K562 (cell line): ENCODE measurements around the gene KMT2D. TPM values are rescaled to one million over a fixed set of nuclear protein-coding genes. Genes with fewer than 3 reads are reported as not detected.
A peak's percentile ranks its signal among the peaks of the same experiment; 100 is the strongest.

Experiments
- CBX2 ChIP-seq: fragments of 200-600 bp; sonication (generic); IDR thresholded peaks from one replicate; pipeline ENCODE4 v1.6.1; 2012; ENCODE audit warnings: mild to moderate bottlenecking, low read length, inconsistent platforms; ENCODE audit not compliant: insufficient read depth, poor library complexity, severe bottlenecking
- E2F1 ChIP-seq: sonication (generic); formaldehyde crosslinking; IDR thresholded peaks from 2 replicates; pipeline ENCODE4 v1.8.1; 2023; ENCODE audit warnings: mild to moderate bottlenecking, missing genetic modification reagents, moderate library complexity
- EHMT2 ChIP-seq: fragments of 450-650 bp; IDR thresholded peaks from 2 replicates; pipeline ENCODE4 v1.6.1; 2018; ENCODE audit warnings: antibody characterized with exemption
- IFI16 ChIP-seq: fragments of 250-450 bp; sonication (Bioruptor Pico); IDR thresholded peaks from 2 replicates; pipeline ENCODE4 v2.1.2; 2022; ENCODE audit warnings: mild to moderate bottlenecking, inconsistent platforms
- IRF2 ChIP-seq: sonication (generic); formaldehyde crosslinking; IDR thresholded peaks from 2 replicates; pipeline ENCODE4 v1.8.1; 2022; ENCODE audit warnings: mild to moderate bottlenecking, missing genetic modification reagents
- MBD2 ChIP-seq: sonication (generic); IDR thresholded peaks from 2 replicates; pipeline ENCODE4 v1.6.1; 2016; ENCODE audit warnings: low read depth, borderline replicate concordance
- NR2F6 ChIP-seq: fragments of 450-650 bp; formaldehyde crosslinking; IDR thresholded peaks from 2 replicates; pipeline ENCODE4 v1.4.0; 2020; ENCODE audit warnings: mild to moderate bottlenecking
- PBX2 ChIP-seq, 2 experiments: IDR thresholded peaks in 1 of 2; conservative IDR thresholded peaks in 1 of 2; 2 replicates each; pipeline ENCODE4 v1.6.1; 2016; ENCODE audit warnings: low read depth in 2 of 2, mild to moderate bottlenecking in 1 of 2, missing compliant biosample characterization in 1 of 2, missing genetic modification characterization in 1 of 2, moderate library complexity in 1 of 2
- PRDM10 ChIP-seq: fragments of 450-650 bp; IDR thresholded peaks from 2 replicates; pipeline ENCODE4 v1.6.1; 2018; ENCODE audit not compliant: partially characterized antibody
- RBM17 ChIP-seq: fragments of 200-400 bp; formaldehyde crosslinking; IDR thresholded peaks from 2 replicates; pipeline ENCODE4 v1.6.1; 2017; ENCODE audit warnings: low read depth, mild to moderate bottlenecking, low read length, borderline replicate concordance
- STAT6 ChIP-seq: sonication (generic); formaldehyde crosslinking; IDR thresholded peaks from 2 replicates; pipeline ENCODE4 v1.8.1; 2023; ENCODE audit warnings: mild to moderate bottlenecking, missing genetic modification reagents
- WHSC1 ChIP-seq: IDR thresholded peaks from one replicate; pipeline ENCODE4 v1.6.1; 2012; ENCODE audit warnings: low read length, control low read depth, inconsistent platforms
- ZBTB7A ChIP-seq: IDR thresholded peaks from 2 replicates; pipeline ENCODE4 v1.6.1; 2011; ENCODE audit warnings: low read depth, mild to moderate bottlenecking, low read length, moderate library complexity, borderline replicate concordance; ENCODE audit not compliant: control insufficient read depth
- ZNF239 ChIP-seq: fragments of 250-450 bp; sonication (Bioruptor Pico); IDR thresholded peaks from 2 replicates; pipeline ENCODE4 v1.4.0; 2020; ENCODE audit warnings: mild to moderate bottlenecking
- polyA plus RNA-seq, 8 experiments: library from polyadenylated mRNA; depleted of rRNA in 4 of 8; stranded (reverse) in 5 of 8; unstranded in 3 of 8; fragments of >200 nt; fragmentation: Nextera tagmentation in 2 of 8; fragmentation: Illumina TruSeq in 1 of 8; extraction: Ambion mirVana in 2 of 8; extraction: Trizol in 1 of 8; gene quantifications; 2 replicates each; pipeline versions ENCODE4 v1.2.1 to v1.2.3, GENCODE V29; 2011 to 2014; ENCODE audit warnings: inconsistent platforms in 1 of 8, missing spikeins in 1 of 8
- total RNA-seq, 7 experiments: library from RNA; depleted of rRNA in 6 of 7; stranded (reverse); fragments of >200 nt in 6 of 7; fragmentation: Illumina TruSeq in 2 of 7; extraction: Trizol in 2 of 7; gene quantifications; 2 replicates each; pipeline versions ENCODE4 v1.2.1 to v1.2.3, GENCODE V29; 2011 to 2021; ENCODE audit warnings: low replicate concordance in 1 of 7

Gene KMT2D
- total and polyA plus RNA-seq, 9 of the 15 experiments (the other 6 are each of a cell fraction or from before 2014, with no cell fraction given) = 0.22 to 93.7 (median 13.7) TPM

GRCh38 chr12:49018261-49019119 is 42.1 kb downstream of the KMT2D start, which contains the start of gene PRKAG1 (continued):
- TF ChIP-seq PRDM10 = peak; percentile 18
- TF ChIP-seq STAT6 (CRISPR knock-in tag) = no peak
- TF ChIP-seq E2F1 (CRISPR knock-in tag) = peak; percentile 52; the same call in 1 of the 2 replicates
- peak; percentile 77; the same call in 1 of the 2 replicates for TF ChIP-seq ZBTB7A
- TF ChIP-seq MBD2 = peak; percentile 59; the same call in 1 of the 2 replicates
- TF ChIP-seq WHSC1 = no peak
- no peak for TF ChIP-seq ZNF239
- no peak for TF ChIP-seq RBM17
- no peak for TF ChIP-seq CBX2
- TF ChIP-seq EHMT2 = no peak
- TF ChIP-seq NR2F6 = no peak
- no peak for TF ChIP-seq IRF2
- TF ChIP-seq PBX2 (CRISPR knock-in tag; IDR thresholded peaks at IDR 0.05; ENCODE audit: low read depth) = no peak
- TF ChIP-seq PBX2 (tag; conservative IDR thresholded peaks at IDR 0.05; ENCODE audit: low read depth) = no peak
- TF ChIP-seq IFI16 (CRISPR knock-in tag) = no peak
